Right atrium auricular region (tissue), 2 donors: ENCODE data around the gene RIPOR2. TPM values are rescaled to one million over a fixed set of nuclear protein-coding genes. Genes with fewer than 3 reads are reported as not detected.
A peak's percentile ranks its signal among the peaks of the same experiment; 100 is the strongest.

Experiments
- DNase-seq: peaks from one replicate; pipeline ENCODE4 v3.0.0-alpha.2; 2019; ENCODE audit warnings: low spot score
- H3K27ac ChIP-seq, 2 donors: fragments of 200-600 bp; sonication (generic); 1 replicate in 1 of 2; 2 replicates in 1 of 2; pipeline ENCODE4 v1.5.1; 2016 to 2019
- H3K27me3 ChIP-seq, 2 donors: fragments of 200-600 bp; sonication (generic); one replicate each; pipeline versions ENCODE4 v1.5.1 to v1.6.0; 2017 to 2019
- H3K36me3 ChIP-seq: fragments of 200-600 bp; sonication (generic); one replicate; pipeline ENCODE4 v1.5.1; 2016
- H3K4me1 ChIP-seq, 2 donors: fragments of 200-600 bp; sonication (generic); one replicate each; pipeline versions ENCODE4 v1.5.1 to v1.6.0; 2017 to 2019
- H3K4me3 ChIP-seq, 2 donors: fragments of 200-600 bp; sonication (generic); 1 replicate in 1 of 2; 2 replicates in 1 of 2; pipeline ENCODE4 v1.5.1; 2017 to 2019; ENCODE audit warnings: mild to moderate bottlenecking in 1 of 2, moderate library complexity in 1 of 2
- H3K9me3 ChIP-seq, 2 donors: fragments of 200-600 bp; sonication (generic); one replicate each; pipeline ENCODE4 v1.5.1; 2019
- CTCF ChIP-seq, 2 donors: fragments of 200-600 bp; sonication (generic); IDR thresholded peaks; one replicate each; pipeline ENCODE4 v1.5.1; 2019; ENCODE audit warnings: antibody characterized with exemption in 2 of 2
- total RNA-seq, 2 donors: library from RNA; depleted of rRNA; stranded (reverse); fragments of >200 nt; gene quantifications; one replicate each; pipeline ENCODE4 v1.1.0, GENCODE V29; 2016

The RIPOR2 gene
- total RNA-seq, 2 donors from 2014 or later: 2.4 to 7.3 TPM

DNA sequence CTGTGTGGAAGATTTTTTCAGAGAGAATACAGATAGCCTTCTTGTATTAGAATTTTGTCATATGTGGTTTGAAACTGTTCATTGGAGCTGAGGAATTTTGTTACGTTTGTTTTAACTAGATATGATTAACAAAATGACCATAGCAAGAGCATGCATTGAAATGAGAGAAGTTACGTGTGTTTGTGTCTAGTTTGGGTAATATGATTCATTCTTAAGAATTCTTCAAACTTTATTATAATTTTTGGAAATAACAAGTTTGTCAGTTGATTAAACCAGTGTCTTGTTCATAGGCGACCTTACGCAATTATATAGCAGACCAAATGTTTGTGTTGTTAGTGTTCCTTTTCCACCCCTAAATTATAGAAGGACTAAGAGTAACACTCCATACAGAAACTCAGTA lies 155.6 kb downstream of the RIPOR2 start:
- no peak for TF ChIP-seq CTCF (IDR thresholded peaks at IDR 0.05)
- H3K36me3 ChIP-seq: peaks cover 7% of the 10 kb centered on the region

DNA sequence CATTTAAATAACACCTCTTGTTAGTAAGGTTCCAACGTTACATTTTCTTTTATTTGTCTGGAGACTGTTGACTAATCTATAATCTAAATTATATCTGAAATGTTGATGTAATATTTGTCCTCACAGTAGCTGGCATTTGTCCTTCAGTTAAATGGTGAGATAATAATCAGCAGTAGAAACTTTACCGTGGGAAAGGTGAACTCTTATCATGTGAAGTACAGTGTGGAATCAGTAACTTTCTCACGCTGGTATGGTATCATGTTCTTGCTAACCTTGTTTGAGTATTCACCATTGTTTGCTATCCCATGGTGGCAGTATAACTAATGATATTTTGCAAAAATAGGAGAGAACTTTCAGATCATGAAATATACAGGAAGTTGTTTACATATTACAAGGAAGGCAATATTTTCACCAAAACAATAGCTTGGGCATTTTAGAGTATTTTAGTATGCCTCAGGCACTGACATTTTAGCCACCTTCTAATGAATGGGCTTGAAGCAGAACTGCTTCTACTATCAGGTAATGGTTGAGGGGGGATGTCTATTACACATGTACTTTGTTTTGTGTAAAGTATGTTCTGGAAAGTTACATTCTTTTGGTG lies 156.2 kb downstream of the RIPOR2 start:
- H3K27me3 ChIP-seq: no peaks in the 10 kb centered on the region
- no peak for DNase-seq
- H3K36me3 ChIP-seq: peaks cover 6% of the 10 kb centered on the region
- no peak for TF ChIP-seq CTCF (IDR thresholded peaks at IDR 0.05)
- peaks cover 0 to 10% of the 10 kb centered on the region in 2 donors for H3K4me1 ChIP-seq
- H3K4me3 ChIP-seq: no peak overlapping the region
- no peak overlapping the region for H3K27ac ChIP-seq
- no peaks in the 10 kb centered on the region for H3K9me3 ChIP-seq

More for the DNA sequence above, 155.6 kb downstream of the RIPOR2 start:
- Histone ChIP-seq H3K4me3 (no peak overlapping the region), H3K27ac (no peak overlapping the region), H3K4me1 (peaks cover 0 to 10% of the 10 kb centered on the region in 2 donors), H3K27me3 (no peaks in the 10 kb centered on the region), H3K9me3 (no peaks in the 10 kb centered on the region)
- no peak for DNase-seq

DNA sequence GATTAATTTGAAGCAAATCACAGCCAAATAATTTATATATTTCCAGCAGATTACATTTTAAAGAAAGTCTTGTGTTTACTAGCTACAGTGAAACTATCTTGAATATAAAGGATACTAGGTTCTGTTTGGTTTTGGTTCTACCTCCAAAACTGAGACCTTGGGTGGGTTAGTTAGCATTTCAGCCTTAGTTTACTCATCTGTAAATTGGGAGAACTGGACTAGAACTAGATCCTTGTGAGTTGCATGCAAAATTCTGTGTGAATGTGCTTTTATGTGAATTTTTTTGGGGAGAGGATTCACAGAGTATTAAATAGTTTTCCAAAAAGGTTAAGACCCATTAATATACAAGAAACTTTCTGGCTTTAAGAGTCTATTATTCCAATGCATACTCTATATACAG lies 156.9 kb downstream of the RIPOR2 start:
- no peaks in the 10 kb centered on the region for H3K36me3 ChIP-seq
- H3K4me3 ChIP-seq: no peak overlapping the region
- no peaks in the 10 kb centered on the region for H3K9me3 ChIP-seq
- peaks cover 0 to 10% of the 10 kb centered on the region in 2 donors for H3K4me1 ChIP-seq
- no peak for DNase-seq
- no peak overlapping the region for H3K27ac ChIP-seq
- TF ChIP-seq CTCF (IDR thresholded peaks at IDR 0.05): no peak
- H3K27me3 ChIP-seq: no peaks in the 10 kb centered on the region

DNA sequence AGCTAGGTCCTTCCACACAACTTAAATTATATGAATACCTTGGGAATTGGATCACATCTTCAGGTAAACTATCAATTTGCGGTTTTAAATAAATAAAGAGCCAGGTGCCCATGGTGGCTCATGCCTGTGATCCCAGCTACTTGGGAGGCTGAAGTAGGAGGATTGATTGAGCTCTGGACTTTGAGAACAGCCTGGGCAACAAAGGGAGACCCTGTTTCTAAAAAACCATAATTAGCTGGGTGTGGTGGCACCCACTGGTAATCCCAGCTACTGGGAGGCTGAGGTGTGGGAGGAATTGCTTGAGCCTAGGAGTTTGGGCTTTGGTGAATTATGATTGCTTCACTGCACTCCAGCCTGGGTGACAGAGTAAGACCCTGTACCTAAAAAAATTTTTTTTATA lies 157.6 kb downstream of the RIPOR2 start:
- no peaks in the 10 kb centered on the region for H3K36me3 ChIP-seq
- no peaks in the 10 kb centered on the region for H3K9me3 ChIP-seq
- DNase-seq: no peak
- no peak overlapping the region for H3K4me3 ChIP-seq
- H3K27me3 ChIP-seq: no peaks in the 10 kb centered on the region
- H3K27ac ChIP-seq: no peak overlapping the region
- H3K4me1 ChIP-seq: peaks cover 0 to 10% of the 10 kb centered on the region in 2 donors
- no peak for TF ChIP-seq CTCF (IDR thresholded peaks at IDR 0.05)

GRCh38 chr6:24777227-24777626 lies 158.5 kb downstream of the RIPOR2 start:
- no peak for DNase-seq
- Histone ChIP-seq H3K4me1 (peaks cover 0 to 10% of the 10 kb centered on the region in 2 donors), H3K27ac (no peak overlapping the region), H3K27me3 (no peaks in the 10 kb centered on the region), H3K9me3 (no peaks in the 10 kb centered on the region), H3K36me3 (no peaks in the 10 kb centered on the region), H3K4me3 (no peak overlapping the region)
- no peak for TF ChIP-seq CTCF (IDR thresholded peaks at IDR 0.05)

DNA sequence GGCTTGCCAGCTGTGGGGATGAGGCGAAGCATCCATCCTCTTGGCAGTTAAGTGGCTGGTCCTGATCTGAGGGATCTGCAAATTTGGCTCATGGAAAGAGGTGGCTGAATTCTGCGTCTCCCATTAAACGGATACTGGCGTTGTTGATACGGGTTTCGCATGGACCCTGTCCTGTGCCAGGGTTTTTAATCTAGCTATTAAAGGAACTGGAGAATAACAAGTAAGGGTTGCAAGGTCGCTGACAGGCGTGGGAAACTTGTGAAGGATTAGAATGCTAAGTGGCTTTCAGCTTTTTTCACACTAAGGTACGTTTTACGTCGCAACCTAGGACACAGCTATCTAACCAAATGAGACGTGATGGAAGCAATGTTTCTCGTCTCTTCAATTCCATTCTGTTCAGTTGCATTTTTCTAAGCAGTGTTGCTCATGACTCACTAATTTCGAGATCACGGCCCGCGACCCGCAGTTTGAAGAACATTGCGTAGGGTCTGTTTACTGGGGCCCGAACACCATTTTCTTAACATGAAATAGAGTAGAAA lies 160.2 kb downstream of the RIPOR2 start:
- no peak for TF ChIP-seq CTCF (IDR thresholded peaks at IDR 0.05)
- peaks cover 0 to 10% of the 10 kb centered on the region in 2 donors for H3K4me1 ChIP-seq
- H3K4me3 ChIP-seq: peak overlapping the region; percentile 78 to 98
- DNase-seq: no peak
- H3K9me3 ChIP-seq: no peaks in the 10 kb centered on the region
- no peaks in the 10 kb centered on the region for H3K36me3 ChIP-seq
- H3K27ac ChIP-seq: peak overlapping the region; percentile 97 to 98
- no peaks in the 10 kb centered on the region for H3K27me3 ChIP-seq
